Measurements from ENCODE around the gene NT5C1B.

Gene NT5C1B

GRCh38 chr2:18548621-18549020 lies 40.7 kb downstream of the NT5C1B start:
- no peaks in the 10 kb centered on the region for H3K27me3 Mint-ChIP-seq
- H3K36me3 Mint-ChIP-seq, result peaks cover 4% of the 10 kb centered on the region
- no peak overlapping the region for H3K4me3 Mint-ChIP-seq
- H3K4me1 Mint-ChIP-seq, result peaks cover 72% of the 10 kb centered on the region
- no peaks in the 10 kb centered on the region for H3K9me3 Mint-ChIP-seq
- no peak overlapping the region for H3K27ac Mint-ChIP-seq

- peaks cover 2% of the 10 kb centered on the region for H3K27me3 Mint-ChIP-seq
- H3K4me1 Mint-ChIP-seq, result peaks cover 51% of the 10 kb centered on the region
Measured at GRCh38 chr2:18546567-18546966, 42.8 kb downstream of the NT5C1B start.

GRCh38 chr2:18545384-18545783 lies 44.0 kb downstream of the NT5C1B start:
- H3K4me1 Mint-ChIP-seq, result peaks cover 43% of the 10 kb centered on the region
- peaks cover 3% of the 10 kb centered on the region for H3K27me3 Mint-ChIP-seq
- no peak overlapping the region for H3K27ac Mint-ChIP-seq
- peaks cover 6% of the 10 kb centered on the region for H3K36me3 Mint-ChIP-seq
- peaks cover 11% of the 10 kb centered on the region for H3K9me3 Mint-ChIP-seq
- H3K4me3 Mint-ChIP-seq, result no peak overlapping the region

More at GRCh38 chr2:18546567-18546966, 42.8 kb downstream of the NT5C1B start:
- peaks cover 2% of the 10 kb centered on the region for H3K36me3 Mint-ChIP-seq
- H3K4me3 Mint-ChIP-seq, result no peak overlapping the region
- peaks cover 4% of the 10 kb centered on the region for H3K9me3 Mint-ChIP-seq
- peak overlapping the region; percentile 53 for H3K27ac Mint-ChIP-seq

- Mint-ChIP-seq H3K4me1 (peaks cover 32% of the 10 kb centered on the region), H3K4me3 (no peak overlapping the region), H3K9me3 (peaks cover 11% of the 10 kb centered on the region), H3K27me3 (peaks cover 3% of the 10 kb centered on the region), H3K36me3 (peaks cover 6% of the 10 kb centered on the region), H3K27ac (no peak overlapping the region)
Measured at GRCh38 chr2:18544171-18544570, 45.2 kb downstream of the NT5C1B start.

- H3K4me1 Mint-ChIP-seq, result peaks cover 5% of the 10 kb centered on the region
- no peak overlapping the region for H3K27ac Mint-ChIP-seq
- H3K9me3 Mint-ChIP-seq, result peaks cover 11% of the 10 kb centered on the region
- H3K36me3 Mint-ChIP-seq, result peaks cover 6% of the 10 kb centered on the region
- no peak overlapping the region for H3K4me3 Mint-ChIP-seq
- peaks cover 3% of the 10 kb centered on the region for H3K27me3 Mint-ChIP-seq
Measured at GRCh38 chr2:18540872-18541271, 48.5 kb downstream of the NT5C1B start.

- Mint-ChIP-seq H3K4me1 (no peaks in the 10 kb centered on the region), H3K4me3 (no peak overlapping the region), H3K9me3 (peaks cover 8% of the 10 kb centered on the region), H3K27ac (no peak overlapping the region), H3K27me3 (peaks cover 4% of the 10 kb centered on the region), H3K36me3 (peaks cover 4% of the 10 kb centered on the region)
Measured at GRCh38 chr2:18536697-18537096, 52.7 kb downstream of the NT5C1B start.

- no peak overlapping the region for H3K27ac Mint-ChIP-seq
- peaks cover 2% of the 10 kb centered on the region for H3K27me3 Mint-ChIP-seq
- H3K9me3 Mint-ChIP-seq, result peaks cover 5% of the 10 kb centered on the region
- no peaks in the 10 kb centered on the region for H3K4me1 Mint-ChIP-seq
- no peak overlapping the region for H3K4me3 Mint-ChIP-seq
- peaks cover 2% of the 10 kb centered on the region for H3K36me3 Mint-ChIP-seq
Measured at GRCh38 chr2:18536100-18536499, 53.3 kb downstream of the NT5C1B start.

- no peak overlapping the region for H3K27ac Mint-ChIP-seq
- no peaks in the 10 kb centered on the region for H3K36me3 Mint-ChIP-seq
- no peaks in the 10 kb centered on the region for H3K9me3 Mint-ChIP-seq
- H3K27me3 Mint-ChIP-seq, result peaks cover 2% of the 10 kb centered on the region
- H3K4me1 Mint-ChIP-seq, result no peaks in the 10 kb centered on the region
- no peak overlapping the region for H3K4me3 Mint-ChIP-seq
Measured at GRCh38 chr2:18531194-18531593, 58.2 kb downstream of the NT5C1B start.

GRCh38 chr2:18527822-18528221 lies 61.5 kb downstream of the NT5C1B start:
- H3K9me3 Mint-ChIP-seq, result no peaks in the 10 kb centered on the region
- peaks cover 2% of the 10 kb centered on the region for H3K27me3 Mint-ChIP-seq
- H3K4me1 Mint-ChIP-seq, result no peaks in the 10 kb centered on the region
- no peak overlapping the region for H3K27ac Mint-ChIP-seq
- no peak overlapping the region for H3K4me3 Mint-ChIP-seq
- H3K36me3 Mint-ChIP-seq, result no peaks in the 10 kb centered on the region

- Mint-ChIP-seq H3K27ac (no peak overlapping the region), H3K4me3 (no peak overlapping the region), H3K27me3 (no peaks in the 10 kb centered on the region), H3K4me1 (no peaks in the 10 kb centered on the region), H3K36me3 (no peaks in the 10 kb centered on the region), H3K9me3 (no peaks in the 10 kb centered on the region)
Measured at GRCh38 chr2:18527326-18527725, 62.0 kb downstream of the NT5C1B start.

- Mint-ChIP-seq H3K9me3 (no peaks in the 10 kb centered on the region), H3K36me3 (no peaks in the 10 kb centered on the region), H3K27me3 (no peaks in the 10 kb centered on the region), H3K4me1 (no peaks in the 10 kb centered on the region), H3K4me3 (no peak overlapping the region), H3K27ac (no peak overlapping the region)
Measured at GRCh38 chr2:18526429-18526828, 62.9 kb downstream of the NT5C1B start.

- H3K36me3 Mint-ChIP-seq, result no peaks in the 10 kb centered on the region
- no peaks in the 10 kb centered on the region for H3K27me3 Mint-ChIP-seq
- H3K4me1 Mint-ChIP-seq, result no peaks in the 10 kb centered on the region
- no peak overlapping the region for H3K4me3 Mint-ChIP-seq
- H3K9me3 Mint-ChIP-seq, result no peaks in the 10 kb centered on the region
- no peak overlapping the region for H3K27ac Mint-ChIP-seq
Measured at GRCh38 chr2:18525852-18526251, 63.5 kb downstream of the NT5C1B start.

- Mint-ChIP-seq H3K36me3 (no peaks in the 10 kb centered on the region), H3K9me3 (no peaks in the 10 kb centered on the region), H3K27me3 (peaks cover 2% of the 10 kb centered on the region), H3K4me1 (no peaks in the 10 kb centered on the region), H3K27ac (no peak overlapping the region), H3K4me3 (no peak overlapping the region)
Measured at GRCh38 chr2:18525236-18525635, 64.1 kb downstream of the NT5C1B start.

- H3K9me3 Mint-ChIP-seq, result no peaks in the 10 kb centered on the region
- H3K27ac Mint-ChIP-seq, result no peak overlapping the region
- H3K27me3 Mint-ChIP-seq, result peaks cover 9% of the 10 kb centered on the region
- no peaks in the 10 kb centered on the region for H3K4me1 Mint-ChIP-seq
- H3K36me3 Mint-ChIP-seq, result no peaks in the 10 kb centered on the region
- H3K4me3 Mint-ChIP-seq, result no peak overlapping the region
Measured at GRCh38 chr2:18522484-18523146, 66.8 kb downstream of the NT5C1B start.

GRCh38 chr2:18520451-18521425 lies 68.6 kb downstream of the NT5C1B start:
- no peak overlapping the region for H3K27ac Mint-ChIP-seq
- no peaks in the 10 kb centered on the region for H3K36me3 Mint-ChIP-seq
- H3K9me3 Mint-ChIP-seq, result no peaks in the 10 kb centered on the region
- H3K4me3 Mint-ChIP-seq, result no peak overlapping the region
- H3K27me3 Mint-ChIP-seq, result peaks cover 9% of the 10 kb centered on the region
- H3K4me1 Mint-ChIP-seq, result no peaks in the 10 kb centered on the region

GRCh38 chr2:18519914-18520450 lies 69.4 kb downstream of the NT5C1B start:
- Mint-ChIP-seq H3K27me3 (peaks cover 9% of the 10 kb centered on the region), H3K4me1 (no peaks in the 10 kb centered on the region), H3K4me3 (no peak overlapping the region), H3K36me3 (no peaks in the 10 kb centered on the region), H3K27ac (no peak overlapping the region), H3K9me3 (no peaks in the 10 kb centered on the region)
